HG03469 (cell line): ENCODE data around the gene UBXN11.

Experiments
- ATAC-seq: cut with Tn5 transposase; IDR thresholded peaks from one replicate; pipeline ENCODE4 v1.9.1; 2021; ENCODE audit warnings: mild to moderate bottlenecking, moderate library complexity, moderate number of reproducible peaks; ENCODE audit not compliant: unreplicated experiment

Gene UBXN11

DNA sequence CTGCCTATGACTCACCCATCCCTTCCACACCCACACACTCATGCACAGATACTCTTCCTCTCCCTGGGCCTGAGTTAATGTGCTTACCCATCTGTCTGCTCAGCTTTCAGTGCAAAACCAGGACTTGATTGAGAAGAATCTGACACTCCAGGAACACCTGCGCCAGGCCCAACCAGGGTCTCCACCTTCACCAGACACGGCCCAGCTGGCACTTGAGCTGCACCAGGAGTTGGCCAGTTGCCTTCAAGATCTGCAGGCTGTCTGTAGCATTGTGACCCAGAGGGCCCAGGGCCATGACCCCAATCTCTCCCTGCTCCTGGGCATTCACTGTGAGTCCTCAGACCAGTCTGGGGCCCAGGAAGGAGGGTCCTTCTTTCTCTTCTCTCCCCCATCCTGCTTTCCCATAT is 30.0 kb downstream of the UBXN11 start:
- no peak for ATAC-seq

DNA sequence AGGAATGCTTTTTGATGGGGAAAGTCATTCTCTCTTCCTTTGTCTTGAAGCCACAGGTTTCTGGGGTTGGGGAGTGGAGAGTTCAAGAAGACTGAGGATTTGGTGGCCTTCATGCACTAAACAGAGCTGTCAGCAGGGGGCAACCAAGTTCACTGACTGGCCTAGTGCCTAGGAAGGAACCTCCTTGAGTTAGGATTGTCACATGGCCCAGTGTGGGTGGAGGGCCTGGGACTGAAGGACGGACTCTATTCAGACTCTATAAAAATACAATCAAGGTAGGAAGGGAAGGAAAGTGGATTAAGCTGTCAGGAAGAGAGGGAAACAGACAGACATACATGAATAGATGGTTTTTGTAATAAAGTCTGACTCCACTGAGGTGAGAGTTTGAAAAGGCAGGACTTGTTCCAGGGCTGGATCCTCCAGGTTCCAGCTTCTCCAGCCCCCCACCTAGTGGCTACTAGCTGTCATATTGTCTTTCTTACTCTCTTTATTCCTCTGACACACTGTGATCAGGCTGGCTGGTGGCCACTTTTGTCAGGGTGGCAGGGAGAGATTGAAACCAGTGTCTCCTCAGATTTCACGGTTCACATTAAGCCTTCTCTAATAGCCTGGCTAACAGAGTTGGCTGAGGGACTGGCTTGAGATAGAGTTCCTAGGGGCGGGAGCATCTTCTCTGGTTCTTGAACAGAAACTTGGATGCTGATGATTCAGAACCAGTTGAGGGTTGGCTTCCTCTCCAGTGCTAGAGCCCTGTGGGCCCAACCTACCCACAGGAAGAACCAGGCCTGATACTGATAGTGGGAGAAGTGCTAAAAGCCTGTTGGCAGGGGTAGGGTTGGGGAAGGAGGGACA is 30.6 kb downstream of the UBXN11 start:
- ATAC-seq, result no peak

DNA sequence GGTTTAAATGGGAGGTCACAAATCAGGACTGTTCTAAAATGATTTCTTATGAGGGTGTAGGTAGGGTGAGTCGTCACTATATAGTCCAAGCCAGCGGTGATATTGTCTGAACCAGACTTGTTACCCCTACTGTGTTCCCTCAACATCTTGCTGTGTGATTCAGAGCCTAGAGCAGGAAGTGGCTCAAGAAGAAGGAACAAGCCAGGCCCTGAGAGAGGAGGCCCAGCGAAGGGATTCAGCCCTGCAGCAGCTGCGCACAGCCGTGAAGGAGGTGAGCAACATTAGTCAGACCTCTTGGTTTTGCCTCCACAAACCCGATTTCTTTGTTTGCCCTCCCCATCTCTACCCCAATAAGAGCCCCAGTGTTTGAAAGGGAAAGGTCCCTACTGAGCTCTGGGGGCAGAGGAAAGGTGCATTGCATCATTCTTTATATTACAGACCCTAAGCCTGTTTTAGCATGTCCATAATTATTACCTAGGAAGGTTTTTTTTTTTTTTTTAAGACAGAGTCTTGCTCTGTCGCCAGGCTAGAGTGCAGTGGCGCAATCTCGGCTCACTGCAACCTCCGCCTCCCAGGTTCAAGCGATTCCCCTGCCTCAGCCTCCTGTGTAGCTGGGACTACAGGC is 31.5 kb downstream of the UBXN11 start:
- no peak for ATAC-seq

DNA sequence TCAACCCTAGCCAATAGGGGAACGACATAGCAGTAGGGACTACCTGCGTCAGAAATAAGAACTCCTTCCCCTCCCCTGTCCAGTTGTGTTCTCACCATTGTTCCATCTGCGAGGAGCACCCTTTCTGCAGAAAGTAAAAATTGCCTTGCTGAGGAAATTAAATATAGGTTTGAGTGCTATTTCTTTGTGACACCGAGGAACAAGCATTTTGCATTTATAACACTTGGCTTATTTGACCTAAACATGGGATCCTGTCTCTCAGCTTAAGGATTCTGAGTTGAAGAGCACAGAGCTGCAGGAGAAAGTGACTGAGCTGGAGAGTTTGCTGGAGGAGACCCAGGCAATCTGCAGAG is 37.3 kb downstream of the UBXN11 start:
- ATAC-seq, result no peak

DNA sequence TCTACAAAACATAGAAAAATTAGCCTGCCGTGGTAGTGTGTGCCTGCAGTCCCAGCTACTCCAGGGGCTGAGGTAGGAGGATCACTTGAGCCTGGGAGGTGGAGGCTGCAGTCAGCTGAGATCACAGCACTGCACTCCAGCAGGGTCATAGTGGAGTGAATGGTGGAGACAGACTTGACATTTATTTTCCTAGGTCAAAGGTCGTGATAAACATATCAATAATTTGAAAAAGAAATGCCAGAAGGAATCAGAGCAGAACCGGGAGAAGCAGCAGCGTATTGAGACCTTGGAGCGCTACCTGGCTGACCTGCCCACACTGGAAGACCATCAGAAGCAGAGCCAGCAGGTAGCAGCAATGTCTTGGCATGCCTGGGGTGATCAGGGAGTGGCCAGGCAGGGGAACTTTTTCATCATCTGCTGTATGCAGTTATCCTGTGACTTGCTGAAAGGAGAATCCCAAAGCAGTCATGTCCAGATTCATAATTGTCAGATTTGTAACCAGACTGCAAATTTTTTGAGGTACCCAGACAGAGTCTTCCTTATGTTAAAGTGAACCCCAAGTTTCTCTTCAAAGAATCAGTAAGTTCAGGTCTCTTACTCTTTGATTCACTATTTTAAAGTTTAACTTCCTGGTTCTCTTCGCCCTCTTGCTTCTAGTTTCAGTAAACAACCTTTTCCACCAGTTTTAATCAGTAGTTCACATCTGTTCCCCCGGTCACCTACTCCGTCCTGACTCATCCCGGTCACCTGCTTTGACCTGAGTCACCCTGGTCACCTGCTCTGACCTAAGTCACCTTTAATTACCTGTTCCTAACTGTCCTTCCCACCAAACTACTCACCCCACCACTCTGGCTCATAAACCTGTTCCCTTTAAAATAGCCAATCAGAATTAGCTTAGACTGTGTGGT is 37.9 kb downstream of the UBXN11 start:
- ATAC-seq, result no peak

DNA sequence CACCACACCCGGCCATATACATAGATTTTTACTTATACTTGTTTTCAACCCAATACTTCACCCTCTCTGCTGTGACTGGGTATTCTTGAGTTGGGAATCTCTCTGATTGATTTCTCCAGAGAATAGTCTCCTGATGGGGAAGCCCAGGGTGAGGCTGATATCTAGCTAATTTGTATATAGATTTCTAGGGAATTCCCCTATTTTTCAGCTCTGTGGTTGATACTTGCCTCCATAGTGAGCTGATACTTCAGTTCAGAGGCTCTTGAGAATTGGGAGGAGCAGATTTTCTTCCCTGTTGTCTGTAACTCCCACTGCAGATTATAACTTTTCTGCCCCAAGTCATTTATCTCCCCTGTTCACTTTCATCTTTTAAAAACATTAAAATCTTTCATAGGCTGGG is 41.0 kb downstream of the UBXN11 start:
- no peak for ATAC-seq

DNA sequence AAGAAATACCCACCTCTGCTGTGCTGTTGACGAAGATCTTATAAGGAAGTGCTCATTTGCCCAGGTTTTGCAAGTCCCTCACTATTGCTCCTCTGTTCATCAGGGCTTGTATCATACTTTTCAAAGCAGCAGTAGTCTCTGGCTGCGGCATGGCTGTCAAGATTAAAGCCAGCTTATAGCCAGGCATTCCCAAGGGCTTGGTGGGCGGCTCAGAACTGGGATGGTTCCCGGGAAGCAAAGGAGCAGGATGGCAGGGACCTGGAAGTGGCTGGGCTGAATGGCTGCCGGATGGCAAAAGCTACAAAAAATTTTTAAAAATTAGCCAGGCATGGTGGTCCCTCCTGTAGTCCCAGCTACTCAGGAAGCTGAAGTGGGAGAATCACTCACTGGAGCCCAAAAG is 43.2 kb downstream of the UBXN11 start:
- no peak for ATAC-seq

DNA sequence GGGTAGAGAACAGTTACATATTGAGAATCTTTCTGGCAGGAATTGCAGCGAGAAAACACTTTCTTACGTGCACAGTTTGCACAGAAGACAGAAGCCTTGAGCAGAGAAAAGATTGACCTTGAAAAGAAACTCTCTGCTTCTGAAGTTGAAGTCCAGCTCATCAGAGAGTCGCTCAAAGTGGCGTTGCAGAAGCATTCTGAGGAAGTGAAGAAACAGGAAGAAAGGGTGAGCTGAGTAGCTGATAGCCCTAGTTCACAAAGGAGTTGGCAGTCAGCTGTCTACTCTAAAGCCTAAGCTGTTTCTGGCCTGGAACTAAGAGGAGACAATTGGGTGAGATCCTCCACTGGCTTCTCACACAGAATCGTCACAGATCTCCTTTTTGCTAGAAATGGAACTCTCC is 46.9 kb downstream of the UBXN11 start:
- no peak for ATAC-seq

DNA sequence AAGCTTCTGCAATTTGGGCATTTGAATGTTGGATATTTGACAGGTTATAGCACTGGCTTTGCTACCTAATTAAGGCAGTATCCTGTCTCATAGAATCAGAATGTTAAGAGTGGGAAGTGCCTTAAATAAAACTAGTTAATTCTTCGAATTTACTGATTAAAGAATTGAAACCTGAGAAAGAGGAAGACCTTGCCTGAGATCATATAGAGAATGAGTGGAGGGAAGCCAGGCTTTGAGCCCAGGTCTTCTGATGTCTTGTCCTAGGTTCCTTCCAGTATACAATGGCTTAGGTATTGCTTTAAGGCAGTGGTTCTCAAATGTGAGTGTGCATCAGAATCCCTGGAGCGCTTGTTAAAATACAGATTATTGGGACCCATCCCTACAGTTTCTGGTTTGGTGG is 47.4 kb downstream of the UBXN11 start:
- ATAC-seq, result no peak

DNA sequence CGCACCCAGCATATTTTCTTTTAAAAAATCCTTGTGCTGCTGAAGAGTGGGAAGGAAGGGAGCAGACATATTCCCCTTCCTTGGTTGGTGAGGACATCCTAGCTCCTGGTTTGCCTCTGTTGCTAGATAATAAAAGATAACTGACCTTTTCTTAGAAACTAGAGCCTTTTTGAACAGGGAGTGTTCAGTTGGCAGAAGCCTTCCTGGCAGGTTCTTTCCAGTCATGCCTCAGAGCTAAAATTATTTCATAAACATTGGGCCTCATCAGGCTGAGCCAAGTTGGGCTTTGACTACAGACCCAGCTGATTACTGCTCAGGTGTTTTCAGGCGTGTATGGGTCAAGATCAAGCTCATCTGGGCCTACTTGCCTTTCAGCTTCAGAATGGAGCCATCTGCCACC is 49.2 kb downstream of the UBXN11 start:
- no peak for ATAC-seq

DNA sequence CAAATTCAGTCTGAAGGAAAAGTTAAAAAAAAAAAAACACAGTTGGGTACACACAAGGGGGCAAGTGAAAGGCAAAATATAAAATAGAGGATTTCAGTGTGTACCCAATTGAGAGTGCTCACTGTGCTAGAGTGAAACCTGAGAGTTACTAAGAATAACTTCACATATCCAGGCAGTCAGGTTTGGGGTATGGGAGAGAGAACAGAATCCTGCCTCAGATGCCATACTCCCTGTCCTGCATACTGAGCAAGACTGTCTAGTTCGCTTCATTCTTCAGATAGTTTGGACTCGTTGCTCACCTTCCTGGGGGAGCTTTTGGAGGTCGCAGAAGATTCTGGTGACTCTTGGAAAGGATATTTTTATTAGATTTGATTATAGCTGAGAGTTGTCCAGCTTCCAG is 52.0 kb downstream of the UBXN11 start:
- ATAC-seq, result no peak

DNA sequence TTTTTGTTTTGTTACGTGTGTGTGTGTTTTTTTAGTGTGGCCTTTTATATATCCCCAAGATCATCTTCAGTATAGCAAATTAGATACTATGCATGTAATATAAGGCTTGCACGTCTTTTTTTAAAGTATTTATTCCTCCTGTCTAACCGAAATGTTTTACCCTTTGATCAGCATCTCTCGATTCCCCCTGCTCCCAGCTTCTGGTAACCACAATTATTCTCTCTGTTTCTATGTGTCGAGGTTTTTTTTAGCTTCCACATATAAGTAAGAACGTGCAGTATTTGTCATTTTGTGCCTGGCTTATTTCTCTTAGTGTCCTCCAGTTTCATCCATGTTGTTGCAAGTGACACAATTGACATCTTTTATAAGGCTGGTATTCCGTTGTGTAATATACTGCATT is 53.7 kb downstream of the UBXN11 start:
- no peak for ATAC-seq

DNA sequence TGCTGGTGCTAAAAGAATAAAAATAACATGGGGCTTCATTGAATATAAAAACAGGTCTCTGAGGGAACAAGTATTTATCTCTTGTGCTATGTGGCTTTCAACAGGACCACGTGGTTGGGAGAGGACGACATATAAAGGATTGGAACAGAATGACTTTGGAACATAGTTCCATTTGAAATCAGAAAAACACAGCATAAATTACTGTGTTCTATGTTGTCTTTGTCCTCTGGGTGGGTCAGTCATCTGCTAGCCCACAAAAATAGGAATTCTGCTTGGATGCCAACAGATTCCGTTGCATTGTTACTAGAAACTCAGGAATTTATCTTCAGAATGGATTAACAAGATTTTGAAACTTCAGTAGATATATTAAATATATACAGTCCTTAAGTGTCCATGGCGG is 66.5 kb downstream of the UBXN11 start:
- no peak for ATAC-seq

DNA sequence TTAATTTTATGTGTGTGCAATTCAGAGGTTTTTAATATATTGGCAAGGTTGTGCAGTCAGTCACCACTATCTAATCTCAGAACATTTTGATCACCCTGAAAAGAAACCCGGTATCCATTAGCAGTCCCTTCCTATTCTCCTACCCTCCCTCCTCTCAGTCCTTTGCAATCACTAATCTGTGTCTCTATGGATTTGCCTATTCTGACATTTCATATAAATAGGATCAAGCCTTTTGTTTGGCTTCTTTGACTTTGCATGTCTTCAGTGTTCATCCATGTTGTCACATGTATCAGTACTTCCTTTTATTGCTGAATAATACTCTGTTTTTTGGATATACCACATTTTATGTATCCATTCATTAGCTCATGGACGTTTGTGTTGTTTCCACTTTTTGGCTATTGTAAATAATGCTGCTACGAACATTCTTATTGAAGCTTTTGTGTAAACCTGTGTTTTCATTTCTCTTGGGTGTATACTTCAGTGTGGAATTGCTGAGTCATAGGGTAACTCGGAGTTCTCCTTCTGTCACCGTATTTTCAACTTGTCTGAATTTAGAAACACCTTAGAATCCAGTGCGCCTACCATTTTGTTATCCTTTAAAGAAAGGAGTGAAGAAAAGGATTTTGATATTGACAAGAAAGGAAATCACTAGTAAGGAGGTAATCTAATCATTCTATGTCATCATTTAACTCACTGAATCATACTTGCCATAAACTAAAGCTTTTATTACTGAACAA is 69.0 kb downstream of the UBXN11 start:
- ATAC-seq, result no peak

DNA sequence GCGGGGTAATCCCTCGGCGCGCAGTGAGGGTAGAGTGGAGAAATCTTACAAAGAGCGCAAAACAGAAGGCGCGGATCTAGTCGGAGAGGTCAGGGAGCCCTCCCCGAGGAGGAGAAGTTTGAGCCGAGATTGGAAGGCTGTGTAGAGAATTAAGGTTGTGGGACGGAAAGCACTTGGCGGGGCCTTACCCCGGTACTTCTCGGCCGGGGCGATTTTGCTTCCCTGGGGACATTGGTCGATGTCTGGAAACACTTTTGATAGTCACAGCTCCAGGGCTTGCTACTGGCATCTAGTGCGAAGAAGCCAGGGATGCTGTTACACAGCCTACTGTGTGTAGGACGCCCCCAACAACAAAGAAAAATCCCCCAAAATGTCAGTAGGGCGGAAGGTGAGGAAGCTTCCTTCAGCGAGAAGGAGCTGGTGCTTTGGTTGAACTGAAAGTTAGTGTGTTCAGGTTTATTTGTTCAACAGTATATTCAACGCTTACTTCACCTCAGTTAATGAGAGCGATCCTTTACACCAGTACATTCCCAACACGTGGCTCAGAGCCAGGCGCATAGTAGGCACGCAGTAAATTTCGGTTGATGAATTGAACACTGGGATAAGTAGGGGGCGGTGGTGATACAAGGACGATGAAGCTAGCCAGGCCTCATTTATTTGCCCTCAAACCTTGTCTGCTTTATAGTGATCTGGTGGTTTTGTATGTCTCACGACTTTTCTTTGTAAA is 71.6 kb downstream of the UBXN11 start:
- no peak for ATAC-seq

DNA sequence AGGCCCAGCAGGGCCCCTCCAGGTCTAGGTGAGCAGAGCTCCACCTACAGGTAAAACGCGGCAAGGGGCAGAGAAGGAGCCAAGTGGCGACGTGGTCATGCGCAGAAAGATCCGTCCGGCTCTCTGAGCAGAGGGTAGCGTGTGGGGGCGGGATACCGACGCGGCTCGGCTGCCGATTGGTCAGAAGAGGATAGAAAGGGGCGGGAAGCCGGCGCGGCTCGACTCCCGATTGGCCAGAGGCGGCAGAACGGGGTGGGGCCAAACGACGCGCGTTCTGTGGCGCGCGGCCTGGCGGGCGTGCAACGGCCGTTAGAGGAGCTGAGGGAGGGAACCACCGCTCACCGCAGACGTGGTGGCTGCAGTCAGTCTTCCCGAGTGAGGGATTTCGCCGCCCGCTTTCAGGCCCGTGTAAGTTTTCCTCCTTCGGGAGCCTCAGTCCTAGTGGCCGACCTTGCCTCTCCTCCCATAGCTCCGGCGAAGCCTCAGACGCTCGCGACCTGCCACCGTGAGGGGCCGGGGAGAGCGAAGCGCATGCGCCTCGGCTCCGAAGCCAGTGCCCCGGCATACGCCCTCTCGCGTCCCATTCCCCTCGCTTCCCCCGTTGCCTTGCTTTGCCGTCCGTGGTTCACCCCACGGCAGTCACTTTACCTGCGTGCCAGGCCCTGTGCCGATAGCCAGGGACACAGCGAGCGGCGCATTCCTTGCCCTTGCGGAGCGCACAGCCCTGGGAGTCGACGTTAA is 72.4 kb downstream of the UBXN11 start, which contains the start of gene CEP85:
TSS of gene CEP85 (plus strand) at position 298 of the 741 bp plus-strand sequence. CDS start 5,584 bp downstream, outside the sequence.
- ATAC-seq, result peak; percentile 67
